Suprapubic skin (tissue), 4 donors: Measurements from ENCODE around the gene APLF. TPM values are rescaled to one million over a fixed set of nuclear protein-coding genes. Genes with fewer than 3 reads are reported as not detected.
"Not testable (repeated sequence)": the region's sequence is repeated elsewhere in the genome, so short reads cannot be mapped to it uniquely, and the experiment has no call there.

Experiments
- DNase-seq, 2 donors: peaks; one replicate each; pipeline ENCODE4 v3.0.0-alpha.2; 2019; ENCODE audit warnings: low spot score in 2 of 2
- H3K27ac ChIP-seq: fragments of 200-600 bp; sonication (generic); one replicate; pipeline ENCODE4 v1.5.1; 2019
- H3K27me3 ChIP-seq: fragments of 200-600 bp; sonication (generic); one replicate; pipeline ENCODE4 v1.5.1; 2019
- H3K36me3 ChIP-seq: fragments of 200-600 bp; sonication (generic); one replicate; pipeline ENCODE4 v1.5.1; 2019
- H3K4me1 ChIP-seq: fragments of 200-600 bp; sonication (generic); one replicate; pipeline ENCODE4 v1.5.1; 2019
- H3K4me3 ChIP-seq: fragments of 200-600 bp; sonication (generic); one replicate; pipeline ENCODE4 v1.5.1; 2019; ENCODE audit warnings: mild to moderate bottlenecking
- H3K9me3 ChIP-seq: fragments of 200-600 bp; sonication (generic); one replicate; pipeline ENCODE4 v1.5.1; 2019
- EP300 ChIP-seq: sonication (generic); formaldehyde crosslinking; IDR thresholded peaks from one replicate; pipeline ENCODE4 v1.6.1; 2017; ENCODE audit warnings: antibody characterized with exemption
- POLR2A ChIP-seq, 2 donors: fragments of 450-650 bp; IDR thresholded peaks; one replicate each; pipeline ENCODE4 v1.6.1; 2017; ENCODE audit warnings: antibody characterized with exemption in 2 of 2, mild to moderate bottlenecking in 2 of 2, moderate library complexity in 2 of 2
- POLR2AphosphoS5 ChIP-seq, 3 donors: sonication (generic); formaldehyde crosslinking; IDR thresholded peaks; one replicate each; pipeline ENCODE4 v1.6.1; 2017; ENCODE audit warnings: antibody characterized with exemption in 3 of 3
- WGBS: methylation state at CpG from one replicate; pipeline ENCODE4 v1.1.5; 2018; 5-methylcytosine and 5-hydroxymethylcytosine counted together
- total RNA-seq, 4 donors: library from RNA; depleted of rRNA; stranded (reverse); fragments of >200 nt; gene quantifications; one replicate each; pipeline ENCODE4 v1.1.0, GENCODE V29; 2016
- TF ChIP-seq, protein P1 (sequence below), 2 donors: fragments of 200-600 bp in 1 of 2; fragments of 450-650 bp in 1 of 2; sonication (generic) in 1 of 2; IDR thresholded peaks; one replicate each; pipeline ENCODE4 v1.5.1; 2016 to 2019; ENCODE audit warnings: antibody characterized with exemption in 2 of 2, mild to moderate bottlenecking in 1 of 2, moderate library complexity in 1 of 2

APLF gene
- total RNA-seq, 4 donors from 2014 or later, result 8.8 to 10.5 (median 9.9) TPM

GRCh38 chr2:68435615-68436014 lies 31.8 kb upstream of the APLF start:
- Histone ChIP-seq H3K27ac (peak overlapping the region; percentile 11), H3K4me3 (no peak overlapping the region), H3K9me3 (no peaks in the 10 kb centered on the region), H3K27me3 (no peaks in the 10 kb centered on the region), H3K36me3 (no peaks in the 10 kb centered on the region), H3K4me1 (peaks cover 9% of the 10 kb centered on the region)
- TF ChIP-seq EP300 (no peak), POLR2AphosphoS5 (IDR thresholded peaks at IDR 0.05) (no peak), POLR2A (IDR thresholded peaks at IDR 0.05) (no peak)
- TF ChIP-seq, protein P1, sequence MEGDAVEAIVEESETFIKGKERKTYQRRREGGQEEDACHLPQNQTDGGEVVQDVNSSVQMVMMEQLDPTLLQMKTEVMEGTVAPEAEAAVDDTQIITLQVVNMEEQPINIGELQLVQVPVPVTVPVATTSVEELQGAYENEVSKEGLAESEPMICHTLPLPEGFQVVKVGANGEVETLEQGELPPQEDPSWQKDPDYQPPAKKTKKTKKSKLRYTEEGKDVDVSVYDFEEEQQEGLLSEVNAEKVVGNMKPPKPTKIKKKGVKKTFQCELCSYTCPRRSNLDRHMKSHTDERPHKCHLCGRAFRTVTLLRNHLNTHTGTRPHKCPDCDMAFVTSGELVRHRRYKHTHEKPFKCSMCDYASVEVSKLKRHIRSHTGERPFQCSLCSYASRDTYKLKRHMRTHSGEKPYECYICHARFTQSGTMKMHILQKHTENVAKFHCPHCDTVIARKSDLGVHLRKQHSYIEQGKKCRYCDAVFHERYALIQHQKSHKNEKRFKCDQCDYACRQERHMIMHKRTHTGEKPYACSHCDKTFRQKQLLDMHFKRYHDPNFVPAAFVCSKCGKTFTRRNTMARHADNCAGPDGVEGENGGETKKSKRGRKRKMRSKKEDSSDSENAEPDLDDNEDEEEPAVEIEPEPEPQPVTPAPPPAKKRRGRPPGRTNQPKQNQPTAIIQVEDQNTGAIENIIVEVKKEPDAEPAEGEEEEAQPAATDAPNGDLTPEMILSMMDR (IDR thresholded peaks at IDR 0.05), result no peak
- no peak for DNase-seq

DNA sequence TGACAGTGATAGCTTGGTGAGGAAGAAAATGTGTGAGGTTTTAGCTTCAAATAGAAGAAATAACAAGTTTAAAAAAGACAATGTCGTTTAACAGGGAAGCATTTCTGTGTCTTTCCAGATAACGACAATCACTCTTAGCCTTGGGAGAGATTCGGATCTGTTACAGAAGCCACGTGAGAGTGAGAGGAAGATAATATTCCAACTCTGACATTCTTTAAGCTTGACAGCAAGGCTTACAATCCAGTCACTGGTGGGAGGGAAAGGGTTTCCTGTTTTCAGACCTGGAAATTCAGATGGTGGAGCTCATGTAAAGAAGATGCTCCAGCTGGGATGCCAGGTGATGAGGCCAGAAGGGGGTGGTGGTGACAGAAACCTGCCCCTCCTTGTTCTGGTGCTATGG lies 31.1 kb upstream of the APLF start:
- no peaks in the 10 kb centered on the region for H3K9me3 ChIP-seq
- 38% methylated on average over 4 of the region's 4 CpGs for WGBS
- H3K27ac ChIP-seq, result peak overlapping the region; percentile 47
- DNase-seq, result no peak
- H3K4me3 ChIP-seq, result no peak overlapping the region
- H3K4me1 ChIP-seq, result peaks cover 9% of the 10 kb centered on the region
- no peaks in the 10 kb centered on the region for H3K27me3 ChIP-seq
- H3K36me3 ChIP-seq, result no peaks in the 10 kb centered on the region
- TF ChIP-seq EP300, result no peak
- no peak for TF ChIP-seq POLR2A (IDR thresholded peaks at IDR 0.05)

DNA sequence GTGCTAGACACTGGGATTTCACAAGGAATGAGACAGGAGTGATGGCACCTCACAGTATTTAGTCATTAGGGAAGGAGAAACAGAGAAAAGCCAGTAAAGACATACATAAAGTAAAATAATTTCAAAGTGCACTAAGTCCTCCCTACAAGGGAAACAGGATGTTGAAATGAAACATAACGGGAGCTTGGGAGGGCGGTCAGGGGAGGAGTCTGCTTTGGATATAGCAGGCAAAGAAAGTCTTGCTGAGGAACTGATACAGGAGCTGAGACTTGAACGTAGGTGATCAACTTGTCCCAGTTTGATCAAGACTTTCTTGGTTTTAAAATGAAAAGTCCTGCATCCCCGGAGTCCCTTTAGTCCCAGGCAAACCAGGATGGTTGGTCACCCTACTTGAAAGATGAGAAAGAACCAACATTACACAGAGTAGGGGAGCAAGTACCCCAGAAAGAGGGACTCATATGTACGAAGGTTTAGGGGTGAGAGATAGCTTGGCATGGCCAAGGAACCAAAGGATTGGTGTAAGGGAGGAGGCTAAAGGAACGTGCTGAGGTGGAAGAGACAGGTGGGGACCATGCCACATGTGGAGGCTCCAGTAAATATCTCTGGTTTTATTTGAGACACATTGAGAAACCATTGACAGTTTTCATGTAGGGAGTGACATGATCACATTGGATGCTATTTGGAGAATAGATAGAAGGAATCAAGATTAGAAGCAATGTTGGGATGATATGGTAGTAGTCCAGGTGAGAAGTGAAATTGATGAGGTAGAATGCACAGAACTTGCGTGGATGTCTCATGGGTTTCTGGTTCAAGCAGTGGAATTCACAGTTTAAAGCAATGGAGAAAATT lies 28.7 kb upstream of the APLF start:
- no peak for DNase-seq
- Histone ChIP-seq H3K36me3 (no peaks in the 10 kb centered on the region), H3K27me3 (no peaks in the 10 kb centered on the region), H3K4me1 (peaks cover 12% of the 10 kb centered on the region), H3K9me3 (no peaks in the 10 kb centered on the region), H3K4me3 (no peak overlapping the region), H3K27ac (no peak overlapping the region)
- 74% methylated on average over 7 of the region's 7 CpGs for WGBS
- TF ChIP-seq POLR2AphosphoS5 (IDR thresholded peaks at IDR 0.05) (no peak), POLR2A (IDR thresholded peaks at IDR 0.05) (no peak), EP300 (no peak)
- TF ChIP-seq, protein P1 (IDR thresholded peaks at IDR 0.05), result no peak

GRCh38 chr2:68441179-68441993 lies 26.0 kb upstream of the APLF start:
- H3K4me3 ChIP-seq, result no peak overlapping the region
- H3K27me3 ChIP-seq, result no peaks in the 10 kb centered on the region
- DNase-seq, result peak; percentile 87 to 89
- H3K9me3 ChIP-seq, result no peaks in the 10 kb centered on the region
- TF ChIP-seq POLR2A (IDR thresholded peaks at IDR 0.05), result no peak
- TF ChIP-seq, protein P1 (IDR thresholded peaks at IDR 0.05), result peak; percentile 86 to 93
- no peak for TF ChIP-seq EP300
- no peak overlapping the region for H3K27ac ChIP-seq
- H3K36me3 ChIP-seq, result no peaks in the 10 kb centered on the region
- peaks cover 10% of the 10 kb centered on the region for H3K4me1 ChIP-seq
- WGBS, result 41% methylated on average over 6 of the region's 6 CpGs

GRCh38 chr2:68441994-68442322 lies 25.4 kb upstream of the APLF start:
- Histone ChIP-seq H3K27me3 (no peaks in the 10 kb centered on the region), H3K27ac (no peak overlapping the region), H3K36me3 (no peaks in the 10 kb centered on the region), H3K4me3 (no peak overlapping the region), H3K9me3 (no peaks in the 10 kb centered on the region), H3K4me1 (peaks cover 4% of the 10 kb centered on the region)
- WGBS, result 86% methylated on average over 2 of the region's 2 CpGs
- TF ChIP-seq POLR2AphosphoS5 (IDR thresholded peaks at IDR 0.05), result no peak
- no peak for TF ChIP-seq POLR2A (IDR thresholded peaks at IDR 0.05)
- TF ChIP-seq, protein P1 (IDR thresholded peaks at IDR 0.05), result no peak
- DNase-seq, result no peak

DNA sequence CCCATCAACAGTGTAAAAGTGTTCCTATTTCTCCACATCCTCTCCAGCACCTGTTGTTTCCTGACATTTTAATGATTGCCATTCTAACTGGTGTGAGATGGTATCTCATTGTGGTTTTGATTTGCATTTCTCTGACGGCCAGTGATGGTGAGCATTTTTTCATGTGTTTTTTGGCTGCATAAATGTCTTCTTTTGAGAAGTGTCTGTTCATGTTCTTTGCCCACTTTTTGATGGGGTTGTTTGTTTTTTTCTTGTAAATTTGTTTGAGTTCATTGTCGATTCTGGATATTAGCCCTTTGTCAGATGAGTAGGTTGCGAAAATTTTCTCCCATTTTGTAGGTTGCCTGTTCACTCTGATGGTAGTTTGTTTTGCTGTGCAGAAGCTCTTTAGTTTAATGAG lies 21.0 kb upstream of the APLF start:
- not testable (repeated sequence) for H3K9me3 ChIP-seq, H3K27ac ChIP-seq, DNase-seq, H3K27me3 ChIP-seq, H3K4me3 ChIP-seq, H3K4me1 ChIP-seq, H3K36me3 ChIP-seq
- WGBS, result 73% methylated on average over 3 of the region's 3 CpGs
